ENCODE data around the gene CFDP1.

- TF ChIP-seq CTCF (IDR thresholded peaks at IDR 0.05) = no peak
- no peak for TF ChIP-seq EP300 (IDR thresholded peaks at IDR 0.05)
These were observed 49.3 kb upstream of the CFDP1 start for GRCh38 chr16:75482434-75483205.
